Natural killer cell treated with Interleukin-12 subunit alpha and Interleukin-12 subunit beta and Interleukin-15 and Interleukin-18, amount 100 ng/mL, for 72 hours (primary cell): ENCODE measurements around the gene NYNRIN. TPM values are rescaled to one million over a fixed set of nuclear protein-coding genes. Genes with fewer than 3 reads are reported as not detected.
"Not testable (repeated sequence)": the region's sequence is repeated elsewhere in the genome, so short reads cannot be mapped to it uniquely, and the experiment has no call there.

Experiments used
- ATAC-seq, 2 donors: fragments of 150-1000 bp; cut with Tn5 transposase in 1 of 2; sonication (Bioruptor Pico), chemical (Tn5 transposase) in 1 of 2; 2 replicates each; pipeline ENCODE4 v1.10.0; 2021
- DNase-seq: peaks from one replicate; pipeline ENCODE4 v3.0.0; 2022; ENCODE audit warnings: low spot score
- H3K27ac Mint-ChIP-seq, 2 donors: 1 replicate in 1 of 2; 2 replicates in 1 of 2; pipeline ENCODE4 v1.8.0; 2022; ENCODE audit warnings: mixed read lengths in 2 of 2, mild to moderate bottlenecking in 1 of 2, moderate library complexity in 1 of 2
- H3K27me3 Mint-ChIP-seq, 2 donors: 1 replicate in 1 of 2; 2 replicates in 1 of 2; pipeline ENCODE4 v1.8.0; 2022; ENCODE audit warnings: mixed read lengths in 2 of 2
- H3K36me3 Mint-ChIP-seq: one replicate; pipeline ENCODE4 v1.8.0; 2022; ENCODE audit warnings: mixed read lengths
- H3K4me1 Mint-ChIP-seq, 2 donors: 1 replicate in 1 of 2; 2 replicates in 1 of 2; pipeline ENCODE4 v1.8.0; 2022; ENCODE audit warnings: low read depth in 2 of 2, mixed read lengths in 2 of 2, mild to moderate bottlenecking in 1 of 2
- H3K4me3 Mint-ChIP-seq: one replicate; pipeline ENCODE4 v1.8.0; 2022; ENCODE audit warnings: mixed read lengths
- H3K9me3 Mint-ChIP-seq: 2 replicates; pipeline ENCODE4 v1.8.0; 2022; ENCODE audit warnings: mixed read lengths
- total RNA-seq, 2 donors: library from RNA; stranded (reverse); gene quantifications; one replicate each; pipeline ENCODE4 v1.2.3, GENCODE V29; 2022

NYNRIN gene
- total RNA-seq, 2 donors from 2014 or later: 0.11 TPM; not detected in 1

DNA sequence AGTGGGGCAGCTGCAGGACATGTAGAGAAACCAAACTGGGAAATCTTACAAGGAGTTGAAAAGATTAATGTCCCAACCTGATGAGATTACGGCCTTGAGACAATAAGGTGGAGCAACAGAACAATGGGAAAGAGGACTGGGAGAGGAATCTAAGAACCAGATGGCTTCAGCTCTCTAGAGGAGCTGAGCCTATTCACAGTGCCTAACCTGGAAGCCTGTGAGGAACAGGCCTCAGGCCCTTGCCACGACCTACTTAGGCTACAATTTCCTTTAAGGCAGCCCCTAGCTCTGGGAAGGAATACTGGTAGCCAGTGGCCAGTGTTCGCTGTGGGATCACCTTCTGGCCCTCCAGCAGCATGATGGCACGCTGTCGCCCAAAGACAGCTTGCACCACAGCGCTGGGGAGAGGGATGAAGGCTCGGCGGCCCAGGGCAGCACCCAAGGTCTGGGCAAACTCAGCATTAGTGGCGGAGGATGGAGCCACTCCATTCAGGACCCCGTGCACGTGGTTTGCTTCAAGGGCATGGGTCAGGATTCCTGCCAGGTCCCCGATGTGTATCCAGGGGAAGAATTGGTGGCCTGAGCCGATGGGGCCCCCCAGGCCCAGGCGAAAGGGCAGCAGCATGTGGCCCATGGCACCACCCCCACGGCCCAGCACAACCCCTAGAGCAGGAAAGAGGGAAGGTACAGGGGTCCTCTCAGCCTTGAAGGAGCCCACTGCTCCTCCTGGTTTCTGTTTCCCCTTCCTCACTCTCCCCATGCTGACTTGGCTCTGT lies 41.2 kb downstream of the NYNRIN start:
- H3K27ac Mint-ChIP-seq: peak overlapping the region; percentile 11 to 98
- peak overlapping the region; percentile 26 for H3K4me3 Mint-ChIP-seq
- H3K4me1 Mint-ChIP-seq: peaks cover 40 to 50% of the 10 kb centered on the region in 2 donors
- no peak for ATAC-seq
- no peaks in the 10 kb centered on the region for H3K9me3 Mint-ChIP-seq
- no peaks in the 10 kb centered on the region for H3K27me3 Mint-ChIP-seq
- DNase-seq: no peak
- peaks cover 18% of the 10 kb centered on the region for H3K36me3 Mint-ChIP-seq

DNA sequence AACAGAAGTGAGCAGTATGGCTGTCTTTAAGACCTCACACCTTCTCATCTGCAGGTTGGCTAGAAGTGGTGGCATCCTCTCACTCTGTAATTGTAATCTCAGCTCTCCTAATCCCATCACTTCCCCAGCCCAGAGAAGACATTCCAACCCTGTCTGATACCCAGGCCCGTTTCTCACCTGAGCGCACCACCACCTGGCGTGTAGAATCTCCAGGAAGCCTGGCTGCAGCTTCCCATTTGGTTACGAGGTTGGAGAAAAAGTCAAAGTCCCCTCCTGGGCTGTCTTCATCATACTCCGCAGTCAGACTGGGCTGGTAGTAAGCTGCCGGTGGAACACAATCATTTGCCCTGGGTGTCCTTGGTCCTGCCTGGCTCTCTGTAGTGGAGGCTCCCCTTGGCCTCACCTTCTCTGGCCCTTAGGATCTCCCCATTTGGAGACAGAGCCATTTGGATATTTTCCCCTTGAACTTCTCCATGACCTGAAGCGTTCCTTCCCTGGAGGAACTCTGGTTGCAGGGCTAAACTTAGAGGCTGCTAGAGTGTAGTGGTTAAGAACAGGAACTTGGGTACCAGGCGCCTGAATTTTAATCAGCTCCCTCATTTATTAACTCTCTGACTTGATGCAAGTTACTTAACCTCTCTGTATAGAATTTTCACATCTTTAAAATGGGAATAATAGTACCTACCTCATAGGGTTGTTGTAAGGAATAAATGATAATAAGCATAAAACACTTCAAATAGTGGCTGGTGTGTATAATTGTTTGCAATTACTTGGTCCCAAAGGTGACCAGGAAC lies 42.0 kb downstream of the NYNRIN start:
- Mint-ChIP-seq H3K4me3 (peak overlapping the region; percentile 85), H3K27ac (peak overlapping the region; percentile 98 to 100), H3K9me3 (no peaks in the 10 kb centered on the region), H3K36me3 (peaks cover 18% of the 10 kb centered on the region), H3K27me3 (no peaks in the 10 kb centered on the region), H3K4me1 (peaks cover 38 to 42% of the 10 kb centered on the region in 2 donors)
- DNase-seq: no peak
- no peak for ATAC-seq

DNA sequence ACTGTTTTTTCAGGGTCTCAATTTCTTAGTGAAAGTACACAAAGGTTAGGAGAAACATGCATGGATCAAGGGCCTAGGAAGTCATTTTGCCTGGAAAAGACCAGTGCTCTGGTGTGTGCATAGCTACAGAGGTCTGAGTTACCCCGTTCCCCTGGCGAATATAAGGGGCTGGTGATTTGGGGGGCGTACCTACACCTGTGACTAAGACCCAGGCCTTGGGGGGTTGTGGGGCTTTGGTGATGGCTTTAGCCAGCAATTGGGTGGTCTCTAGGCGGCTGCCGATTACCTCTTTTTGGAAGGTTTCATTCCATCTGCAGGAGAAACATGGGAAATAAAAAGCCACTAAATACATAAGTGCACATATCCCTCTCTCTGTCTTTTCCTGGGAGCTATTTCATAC lies 42.7 kb downstream of the NYNRIN start:
- Mint-ChIP-seq H3K4me1 (peaks cover 38 to 41% of the 10 kb centered on the region in 2 donors), H3K27me3 (no peaks in the 10 kb centered on the region), H3K9me3 (no peaks in the 10 kb centered on the region), H3K27ac (peak overlapping the region; percentile 98 to 100), H3K4me3 (peak overlapping the region; percentile 85), H3K36me3 (peaks cover 18% of the 10 kb centered on the region)
- DNase-seq: no peak
- ATAC-seq: no peak

DNA sequence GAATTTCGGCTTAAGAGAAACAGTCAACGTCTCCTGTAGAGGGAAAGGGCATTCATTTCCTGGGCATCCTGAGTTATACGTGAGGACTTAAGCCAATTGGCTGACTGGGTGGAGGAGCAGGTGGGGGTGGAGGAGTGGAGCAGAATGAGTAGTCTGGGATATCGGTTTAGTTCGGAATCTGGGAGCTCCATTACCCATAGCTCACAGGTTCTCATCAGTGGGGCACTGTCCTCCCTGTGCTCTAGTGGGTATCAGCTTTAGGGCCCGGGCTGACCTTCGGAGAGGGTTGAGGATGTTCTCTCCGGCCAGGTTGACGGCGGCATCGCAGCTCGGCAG lies 43.1 kb downstream of the NYNRIN start:
- no peaks in the 10 kb centered on the region for H3K27me3 Mint-ChIP-seq
- H3K9me3 Mint-ChIP-seq: no peaks in the 10 kb centered on the region
- peak overlapping the region; percentile 85 for H3K4me3 Mint-ChIP-seq
- H3K4me1 Mint-ChIP-seq: peaks cover 34 to 37% of the 10 kb centered on the region in 2 donors
- peaks cover 18% of the 10 kb centered on the region for H3K36me3 Mint-ChIP-seq
- H3K27ac Mint-ChIP-seq: peak overlapping the region; percentile 98 to 100
- DNase-seq: no peak
- no peak for ATAC-seq

DNA sequence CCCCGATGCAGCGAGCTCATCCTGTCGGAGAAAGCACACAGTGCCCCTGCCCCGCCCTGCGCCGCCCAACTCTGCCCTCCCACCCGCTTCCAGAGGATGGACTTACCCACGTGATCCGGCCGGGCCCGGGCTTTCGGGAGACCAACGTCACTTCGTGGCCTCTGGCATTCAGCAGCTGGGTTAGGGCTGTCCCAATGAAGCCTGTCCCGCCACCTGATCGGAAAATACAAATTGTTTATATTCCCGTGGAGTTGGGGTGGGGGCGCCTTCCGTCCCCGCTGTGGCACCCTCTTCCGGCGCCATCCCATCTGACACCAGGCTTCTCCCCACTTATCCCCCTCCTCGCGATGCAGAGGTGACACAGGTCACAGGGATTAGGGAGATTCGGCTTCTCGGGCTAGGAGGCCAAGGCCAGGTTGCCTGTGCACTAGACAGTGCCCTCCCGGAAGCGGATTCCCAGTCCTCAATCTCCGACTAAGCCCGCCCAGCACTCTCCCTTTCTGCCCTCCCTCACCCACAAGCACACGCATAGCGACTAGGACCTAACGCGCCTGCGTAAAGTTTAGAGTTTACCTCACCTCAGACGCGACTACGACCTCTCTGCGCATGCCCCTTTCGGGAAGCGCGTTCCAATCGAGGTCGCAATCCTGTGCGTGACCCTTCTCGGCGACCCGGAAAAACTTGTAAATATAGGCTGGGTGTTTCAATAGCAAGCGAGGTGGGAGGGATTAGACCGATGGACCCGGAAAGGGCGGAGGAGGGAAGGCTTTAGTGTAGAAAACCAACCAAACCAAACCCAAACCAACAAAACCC lies 43.6 kb downstream of the NYNRIN start, which contains the start of gene SDR39U1:
SDR39U1 (minus strand) TSS at position 537 of the 813 bp plus-strand sequence; CDS start at position 530, 7 bp downstream.
- Mint-ChIP-seq H3K4me3 (peak within 1 kb of the TSS; percentile 85), H3K4me1 (peaks cover 32 to 35% of the 10 kb centered on the region in 2 donors), H3K36me3 (peaks cover 18% of the 10 kb centered on the region), H3K27me3 (no peaks in the 10 kb centered on the region), H3K27ac (peak within 1 kb of the TSS; percentile 98 to 100), H3K9me3 (no peaks in the 10 kb centered on the region)
- DNase-seq: peak; percentile 98
- peak; percentile 95 to 96 for ATAC-seq

DNA sequence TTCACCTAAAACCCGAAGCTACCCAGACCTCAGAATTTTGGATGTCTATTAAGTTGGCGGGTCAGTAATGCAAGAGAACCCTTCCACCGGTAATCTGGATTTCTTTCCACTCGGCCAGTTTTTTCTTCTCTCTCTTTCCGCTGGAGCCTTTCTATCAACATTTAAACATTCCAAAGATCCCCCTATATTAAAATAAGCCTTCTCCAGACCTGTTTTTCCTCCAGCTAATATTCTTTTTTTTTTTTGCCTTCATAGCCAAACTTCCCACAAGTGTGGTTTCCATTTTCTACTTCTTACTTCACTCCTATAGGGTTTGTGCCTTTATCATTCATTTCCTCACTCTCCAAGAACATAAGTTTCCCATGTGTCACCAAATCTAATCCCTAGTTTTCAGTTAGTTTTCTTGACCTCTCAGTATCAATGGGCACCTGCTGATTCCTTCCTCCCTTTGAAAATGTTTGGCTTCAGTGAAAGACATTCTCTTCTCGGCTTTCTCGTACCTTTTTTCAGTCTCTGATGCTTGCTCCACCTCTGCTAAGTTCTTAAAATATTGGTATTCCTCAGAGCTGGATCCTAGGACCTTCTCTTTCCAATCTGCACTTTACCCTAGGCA lies 44.4 kb downstream of the NYNRIN start:
- peaks cover 27 to 32% of the 10 kb centered on the region in 2 donors for H3K4me1 Mint-ChIP-seq
- no peaks in the 10 kb centered on the region for H3K27me3 Mint-ChIP-seq
- peak overlapping the region; percentile 98 to 100 for H3K27ac Mint-ChIP-seq
- H3K36me3 Mint-ChIP-seq: peaks cover 15% of the 10 kb centered on the region
- DNase-seq (no peak), ATAC-seq (no peak)
- H3K9me3 Mint-ChIP-seq: no peaks in the 10 kb centered on the region
- H3K4me3 Mint-ChIP-seq: peak overlapping the region; percentile 85

DNA sequence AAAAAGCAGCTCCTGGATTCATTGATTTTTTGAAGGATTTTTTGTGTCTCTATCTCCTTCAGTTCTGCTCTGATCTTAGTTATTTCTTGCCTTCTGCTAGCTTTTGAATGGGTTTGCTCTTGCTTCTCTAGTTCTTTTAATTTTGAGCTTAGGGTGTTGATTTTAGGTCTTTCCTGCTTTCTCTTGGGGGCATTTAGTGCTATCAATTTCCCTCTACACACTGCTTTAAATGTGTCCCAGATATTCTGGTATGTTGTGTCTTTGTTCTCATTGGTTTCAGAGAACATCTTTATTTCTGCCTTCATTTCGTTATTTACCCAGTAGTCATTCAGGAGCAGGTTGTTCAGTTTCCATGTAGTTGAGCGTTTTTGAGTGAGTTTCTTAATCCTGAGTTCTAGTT lies 52.0 kb downstream of the NYNRIN start:
- not testable (repeated sequence) for H3K27me3 Mint-ChIP-seq, H3K4me3 Mint-ChIP-seq, ATAC-seq, DNase-seq, H3K27ac Mint-ChIP-seq, H3K9me3 Mint-ChIP-seq, H3K4me1 Mint-ChIP-seq
- H3K36me3 Mint-ChIP-seq: peaks cover 13% of the 10 kb centered on the region

DNA sequence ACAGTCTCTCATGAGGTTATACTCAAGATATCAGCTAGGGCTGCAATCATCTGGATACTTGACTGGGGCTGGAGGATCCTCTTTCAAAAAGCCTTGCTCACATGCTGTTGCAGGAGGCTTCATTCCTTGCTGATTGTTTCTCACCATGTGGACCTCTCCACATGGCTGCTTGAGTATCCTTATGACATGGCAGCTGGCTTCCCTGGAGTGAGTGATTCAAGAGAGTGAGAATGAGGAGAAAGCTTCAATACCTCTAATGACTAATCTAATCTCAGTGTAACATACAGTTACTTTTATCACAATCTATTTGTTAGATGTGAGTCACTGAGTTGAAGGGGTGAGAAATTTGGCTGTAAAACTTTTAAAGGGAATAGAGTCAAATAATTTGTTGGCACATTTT lies 58.2 kb downstream of the NYNRIN start:
- Mint-ChIP-seq H3K9me3 (no peaks in the 10 kb centered on the region), H3K4me3 (no peak overlapping the region), H3K27me3 (no peaks in the 10 kb centered on the region), H3K27ac (no peak overlapping the region), H3K36me3 (peaks cover 13% of the 10 kb centered on the region), H3K4me1 (peaks cover 3 to 4% of the 10 kb centered on the region in 2 donors)
- DNase-seq (no peak), ATAC-seq (peak in 1 of 2 donors; percentile 44)

DNA sequence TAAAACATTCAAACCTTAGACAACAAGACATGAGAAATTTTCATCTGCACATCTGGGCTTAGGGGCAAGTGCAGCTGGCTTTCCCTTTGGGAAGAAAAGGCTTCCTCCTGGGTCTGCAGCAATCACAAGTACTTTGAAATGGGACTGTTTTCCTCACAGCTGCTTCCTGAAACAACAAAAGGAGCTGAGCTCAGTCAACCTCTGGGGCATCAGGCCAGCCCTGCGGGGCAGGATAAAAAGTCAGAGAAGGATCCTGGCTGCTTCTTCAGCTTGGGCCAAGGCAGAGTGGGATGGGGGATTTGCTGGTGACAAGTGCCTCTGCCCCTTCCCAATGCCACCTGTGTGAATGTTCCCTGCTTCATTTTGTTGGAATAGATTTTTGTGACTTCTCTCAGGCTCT lies 59.9 kb downstream of the NYNRIN start:
- ATAC-seq (no peak), DNase-seq (no peak)
- Mint-ChIP-seq H3K4me1 (peaks cover 5 to 6% of the 10 kb centered on the region in 2 donors), H3K36me3 (peaks cover 5% of the 10 kb centered on the region), H3K27me3 (no peaks in the 10 kb centered on the region), H3K4me3 (no peak overlapping the region), H3K27ac (no peak overlapping the region), H3K9me3 (no peaks in the 10 kb centered on the region)

DNA sequence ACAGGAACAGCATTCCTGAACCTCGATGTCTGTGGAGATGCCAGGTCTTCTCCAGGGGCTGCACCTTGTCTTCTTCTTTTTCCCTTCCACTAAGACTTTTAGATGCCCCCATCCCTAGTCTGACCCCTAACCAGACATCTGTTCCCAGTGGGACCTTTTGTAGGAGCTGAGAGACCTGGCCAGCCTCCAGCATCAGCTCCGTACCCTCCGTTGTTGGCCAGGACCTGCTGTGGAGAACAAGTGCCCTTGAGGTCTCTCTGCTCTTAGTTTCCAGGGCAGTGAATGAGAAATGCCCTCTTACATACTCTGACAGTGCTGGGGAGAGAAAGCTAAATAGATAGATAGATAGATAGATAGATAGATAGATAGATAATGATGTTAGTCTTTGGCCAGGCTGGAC lies 60.5 kb downstream of the NYNRIN start:
- H3K36me3 Mint-ChIP-seq: no peaks in the 10 kb centered on the region

DNA sequence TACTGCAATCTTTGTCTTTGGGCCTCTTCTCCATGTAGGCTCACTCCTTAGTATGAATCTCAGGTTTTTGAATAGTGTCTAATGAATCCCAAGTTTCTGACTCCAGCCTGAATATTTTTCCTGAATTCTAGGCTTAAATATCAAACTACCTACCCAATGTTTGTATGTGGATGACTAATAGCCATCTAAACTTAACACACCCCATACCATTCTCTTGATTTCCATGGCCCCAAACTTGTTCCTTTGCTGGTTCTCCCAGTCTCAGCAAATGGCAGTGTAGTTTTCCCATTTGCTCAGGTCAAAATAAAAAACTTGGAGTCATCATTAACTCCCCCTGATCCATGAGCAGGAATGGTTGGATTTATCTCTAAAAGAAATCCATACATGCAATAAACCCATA lies 62.5 kb downstream of the NYNRIN start:
- Mint-ChIP-seq H3K27ac (no peak overlapping the region), H3K27me3 (no peaks in the 10 kb centered on the region), H3K9me3 (no peaks in the 10 kb centered on the region), H3K4me3 (no peak overlapping the region), H3K36me3 (no peaks in the 10 kb centered on the region), H3K4me1 (peaks cover 9 to 13% of the 10 kb centered on the region in 2 donors)
- ATAC-seq (no peak), DNase-seq (no peak)

More for the DNA sequence above, 60.5 kb downstream of the NYNRIN start:
- Mint-ChIP-seq H3K9me3 (no peaks in the 10 kb centered on the region), H3K27ac (peak overlapping the region in 1 of 2 donors; percentile 38), H3K4me1 (peaks cover 6 to 9% of the 10 kb centered on the region in 2 donors), H3K27me3 (no peaks in the 10 kb centered on the region), H3K4me3 (no peak overlapping the region)
- DNase-seq (no peak), ATAC-seq (no peak)

DNA sequence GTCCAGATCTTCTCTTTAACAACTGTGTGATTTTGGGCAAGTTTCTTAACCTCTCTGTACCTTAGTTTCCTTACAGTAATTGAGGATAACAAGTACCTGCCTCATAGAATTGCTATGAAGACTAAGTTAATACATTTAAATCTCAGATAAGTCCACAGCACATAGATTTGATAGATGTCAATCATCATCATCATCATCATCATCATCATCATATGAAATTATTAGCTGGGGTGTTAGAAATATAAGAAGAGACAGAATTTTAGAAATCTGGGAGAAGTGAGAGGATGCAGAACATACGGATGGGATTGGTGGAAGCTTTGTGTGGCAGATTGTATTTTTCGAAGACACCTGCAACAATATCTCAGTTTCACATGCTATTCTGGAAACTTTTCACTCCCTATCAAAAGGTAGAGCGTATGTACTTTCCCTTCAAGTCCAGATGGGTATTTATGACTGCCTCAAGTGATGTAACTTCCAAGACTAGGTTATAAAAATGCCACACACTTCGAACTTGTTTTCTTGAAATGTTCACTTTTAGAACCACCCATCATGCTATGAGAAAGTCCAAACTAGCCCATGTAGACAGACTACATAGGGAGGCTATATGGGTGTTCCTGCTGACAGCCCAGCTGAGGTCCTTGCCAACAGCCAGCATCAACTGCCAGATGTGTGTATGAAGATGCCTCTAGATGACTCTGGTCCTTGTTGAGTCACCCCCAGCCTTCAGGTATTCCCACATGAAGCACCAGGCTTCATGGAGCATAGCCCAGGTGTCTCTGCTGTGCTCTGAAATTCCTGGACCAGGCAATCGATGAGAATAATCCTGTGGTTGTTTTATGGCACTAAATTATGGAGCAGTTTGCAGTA lies 64.4 kb downstream of the NYNRIN start:
- Mint-ChIP-seq H3K36me3 (no peaks in the 10 kb centered on the region), H3K27ac (no peak overlapping the region), H3K4me1 (peaks cover 6 to 9% of the 10 kb centered on the region in 2 donors), H3K27me3 (peaks cover 0 to 9% of the 10 kb centered on the region in 2 donors), H3K9me3 (no peaks in the 10 kb centered on the region), H3K4me3 (no peak overlapping the region)
- ATAC-seq: no peak
- DNase-seq: no peak
